Neural crest cell (in vitro differentiated cells): ENCODE results near the gene TMEM135. TPM values are rescaled to one million over a fixed set of nuclear protein-coding genes. Genes with fewer than 3 reads are reported as not detected.

ENCODE experiments used
- DNase-seq: peaks from one replicate; pipeline ENCODE4 v3.0.0; 2021; ENCODE audit warnings: low read depth, mixed read lengths, low spot score
- H3K27ac Mint-ChIP-seq: one replicate; pipeline ENCODE4 v1.8.0; 2021; ENCODE audit warnings: mild to moderate bottlenecking, mixed read lengths; ENCODE audit not compliant: unreplicated experiment
- H3K27me3 Mint-ChIP-seq: 2 replicates; pipeline ENCODE4 v1.8.0; 2021; ENCODE audit warnings: low read depth, mild to moderate bottlenecking, mixed read lengths
- H3K36me3 Mint-ChIP-seq: 2 replicates; pipeline ENCODE4 v1.8.0; 2021; ENCODE audit warnings: low read depth, mild to moderate bottlenecking, mixed read lengths
- H3K4me1 Mint-ChIP-seq: 2 replicates; pipeline ENCODE4 v1.8.0; 2021; ENCODE audit warnings: mixed read lengths
- H3K4me3 Mint-ChIP-seq: one replicate; pipeline ENCODE4 v1.8.0; 2021; ENCODE audit warnings: mild to moderate bottlenecking, mixed read lengths
- H3K9me3 Mint-ChIP-seq: 2 replicates; pipeline ENCODE4 v1.8.0; 2021; ENCODE audit warnings: mixed read lengths
- total RNA-seq: library from RNA; stranded (reverse); gene quantifications from 2 replicates; pipeline ENCODE4 v1.2.1, GENCODE V29; 2021
- TF ChIP-seq, protein P1 (sequence below): fragments of 200-600 bp; sonication (generic); conservative IDR thresholded peaks from 2 replicates; pipeline ENCODE4 v1.5.0; 2021; ENCODE audit warnings: antibody characterized with exemption, mild to moderate bottlenecking

The TMEM135 gene
- total RNA-seq, 1 donor from 2014 or later: 39.5 TPM

DNA sequence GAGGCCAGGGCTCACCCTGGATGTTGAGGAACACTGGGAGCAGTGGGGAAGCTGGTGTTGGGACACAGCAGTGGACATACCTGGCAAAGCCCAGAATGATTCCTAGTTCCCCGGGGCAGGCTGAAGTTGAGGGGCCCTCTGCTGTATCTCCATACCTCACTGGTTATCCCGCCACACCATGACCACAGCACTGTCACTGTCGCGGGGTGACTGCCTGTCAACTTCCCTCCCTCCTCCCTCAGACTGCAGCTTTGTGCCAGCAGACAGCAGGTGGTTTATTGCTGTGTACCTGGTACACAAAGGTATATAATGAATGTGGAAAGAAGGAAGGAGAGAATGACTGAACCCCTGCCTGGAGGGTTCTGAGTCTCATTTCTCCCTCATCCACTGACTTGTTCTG lies 318.7 kb downstream of the TMEM135 start:
- Mint-ChIP-seq H3K4me1 (peaks cover 7% of the 10 kb centered on the region), H3K27ac (no peak overlapping the region), H3K4me3 (no peak overlapping the region), H3K36me3 (no peaks in the 10 kb centered on the region), H3K9me3 (no peaks in the 10 kb centered on the region), H3K27me3 (no peaks in the 10 kb centered on the region)
- DNase-seq: no peak
- TF ChIP-seq, protein P1, sequence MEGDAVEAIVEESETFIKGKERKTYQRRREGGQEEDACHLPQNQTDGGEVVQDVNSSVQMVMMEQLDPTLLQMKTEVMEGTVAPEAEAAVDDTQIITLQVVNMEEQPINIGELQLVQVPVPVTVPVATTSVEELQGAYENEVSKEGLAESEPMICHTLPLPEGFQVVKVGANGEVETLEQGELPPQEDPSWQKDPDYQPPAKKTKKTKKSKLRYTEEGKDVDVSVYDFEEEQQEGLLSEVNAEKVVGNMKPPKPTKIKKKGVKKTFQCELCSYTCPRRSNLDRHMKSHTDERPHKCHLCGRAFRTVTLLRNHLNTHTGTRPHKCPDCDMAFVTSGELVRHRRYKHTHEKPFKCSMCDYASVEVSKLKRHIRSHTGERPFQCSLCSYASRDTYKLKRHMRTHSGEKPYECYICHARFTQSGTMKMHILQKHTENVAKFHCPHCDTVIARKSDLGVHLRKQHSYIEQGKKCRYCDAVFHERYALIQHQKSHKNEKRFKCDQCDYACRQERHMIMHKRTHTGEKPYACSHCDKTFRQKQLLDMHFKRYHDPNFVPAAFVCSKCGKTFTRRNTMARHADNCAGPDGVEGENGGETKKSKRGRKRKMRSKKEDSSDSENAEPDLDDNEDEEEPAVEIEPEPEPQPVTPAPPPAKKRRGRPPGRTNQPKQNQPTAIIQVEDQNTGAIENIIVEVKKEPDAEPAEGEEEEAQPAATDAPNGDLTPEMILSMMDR: no peak

DNA sequence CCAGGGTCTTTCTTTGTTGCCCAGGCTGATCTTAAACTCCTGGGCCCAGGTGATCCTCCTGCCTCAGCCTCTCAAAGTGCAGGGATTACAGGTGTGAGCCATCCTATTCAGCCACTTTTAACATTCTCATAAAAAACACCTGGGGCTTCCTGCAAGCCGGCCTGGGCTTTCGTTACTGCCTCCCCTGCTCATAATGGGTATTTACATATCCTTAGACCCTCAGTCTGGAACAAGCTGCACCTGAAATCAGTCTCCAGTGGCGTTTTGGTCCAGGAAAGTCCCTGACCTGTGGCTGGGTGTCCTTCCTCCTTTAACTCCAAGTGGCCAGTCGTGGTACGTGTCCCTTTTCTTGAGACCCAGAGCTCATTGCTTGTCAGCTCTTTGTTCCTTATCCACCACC lies 320.7 kb downstream of the TMEM135 start:
- H3K4me1 Mint-ChIP-seq: no peaks in the 10 kb centered on the region
- no peak overlapping the region for H3K27ac Mint-ChIP-seq
- no peaks in the 10 kb centered on the region for H3K9me3 Mint-ChIP-seq
- no peak for DNase-seq
- no peak overlapping the region for H3K4me3 Mint-ChIP-seq
- TF ChIP-seq, protein P1: no peak
- no peaks in the 10 kb centered on the region for H3K27me3 Mint-ChIP-seq
- no peaks in the 10 kb centered on the region for H3K36me3 Mint-ChIP-seq

DNA sequence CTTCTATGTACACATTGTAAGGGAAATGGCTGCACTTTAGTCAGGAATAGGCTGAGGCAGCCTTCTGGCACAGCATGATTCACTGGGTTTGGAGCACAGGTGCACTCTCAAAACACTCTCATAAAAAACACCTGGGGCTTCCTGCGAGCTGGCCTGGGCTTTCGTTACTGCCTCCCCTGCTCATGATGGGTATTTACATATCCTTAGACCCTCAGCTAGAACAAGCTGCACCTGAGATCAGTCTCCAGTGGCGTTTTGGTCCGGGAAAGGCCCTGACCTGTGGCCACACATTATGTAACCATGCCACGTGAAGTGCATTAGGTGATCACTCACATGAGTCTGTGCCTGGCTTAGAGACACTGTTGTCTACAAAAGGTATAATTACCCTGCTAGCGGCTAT lies 321.7 kb downstream of the TMEM135 start:
- Mint-ChIP-seq H3K9me3 (no peaks in the 10 kb centered on the region), H3K36me3 (no peaks in the 10 kb centered on the region), H3K4me1 (no peaks in the 10 kb centered on the region), H3K27ac (no peak overlapping the region), H3K27me3 (no peaks in the 10 kb centered on the region), H3K4me3 (no peak overlapping the region)
- no peak for DNase-seq
- TF ChIP-seq, protein P1: no peak

DNA sequence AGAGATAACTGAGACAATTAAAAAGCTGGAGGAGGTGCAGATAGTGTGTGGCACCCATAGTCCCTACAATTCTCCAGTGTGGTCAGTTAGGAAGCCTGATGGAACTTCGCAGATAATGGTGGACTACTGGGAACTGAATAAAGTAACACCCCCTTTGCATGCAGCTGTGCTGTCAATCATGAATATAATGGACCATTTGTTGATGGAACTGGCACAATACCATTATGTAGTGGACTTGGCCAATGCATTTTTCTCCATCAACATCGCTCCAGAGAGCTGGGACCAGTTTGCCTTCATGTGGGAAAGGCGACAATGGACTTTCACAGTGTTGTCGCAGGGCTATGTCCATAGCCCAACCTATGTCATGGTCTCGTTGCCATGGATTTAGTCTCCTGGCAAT lies 324.2 kb downstream of the TMEM135 start:
- Mint-ChIP-seq H3K27ac (no peak overlapping the region), H3K9me3 (peaks cover 2% of the 10 kb centered on the region), H3K36me3 (no peaks in the 10 kb centered on the region), H3K4me1 (no peaks in the 10 kb centered on the region), H3K27me3 (no peaks in the 10 kb centered on the region), H3K4me3 (no peak overlapping the region)
- no peak for DNase-seq
- TF ChIP-seq, protein P1: no peak

DNA sequence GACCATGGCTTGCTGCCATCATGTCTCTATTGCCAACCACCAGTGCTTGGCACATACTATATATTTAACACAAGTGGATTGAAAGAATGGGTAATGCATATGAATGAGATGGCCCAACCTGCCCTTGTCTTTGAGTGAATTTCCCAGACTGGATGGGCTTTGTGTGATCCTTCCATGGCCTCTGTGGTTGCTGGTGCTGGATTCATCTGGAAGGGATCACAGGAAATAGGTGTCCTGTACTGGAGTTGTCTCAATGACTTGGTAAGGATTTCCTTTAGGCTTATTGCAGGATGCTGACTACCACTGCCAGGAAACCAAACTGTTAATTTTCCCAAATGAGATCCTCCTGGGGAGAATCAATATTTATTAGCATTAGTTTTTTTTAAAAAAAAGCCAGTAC lies 328.6 kb downstream of the TMEM135 start:
- Mint-ChIP-seq H3K27me3 (no peaks in the 10 kb centered on the region), H3K9me3 (peaks cover 2% of the 10 kb centered on the region), H3K36me3 (no peaks in the 10 kb centered on the region), H3K4me3 (no peak overlapping the region), H3K27ac (no peak overlapping the region), H3K4me1 (no peaks in the 10 kb centered on the region)
- DNase-seq: no peak
- TF ChIP-seq, protein P1: no peak

DNA sequence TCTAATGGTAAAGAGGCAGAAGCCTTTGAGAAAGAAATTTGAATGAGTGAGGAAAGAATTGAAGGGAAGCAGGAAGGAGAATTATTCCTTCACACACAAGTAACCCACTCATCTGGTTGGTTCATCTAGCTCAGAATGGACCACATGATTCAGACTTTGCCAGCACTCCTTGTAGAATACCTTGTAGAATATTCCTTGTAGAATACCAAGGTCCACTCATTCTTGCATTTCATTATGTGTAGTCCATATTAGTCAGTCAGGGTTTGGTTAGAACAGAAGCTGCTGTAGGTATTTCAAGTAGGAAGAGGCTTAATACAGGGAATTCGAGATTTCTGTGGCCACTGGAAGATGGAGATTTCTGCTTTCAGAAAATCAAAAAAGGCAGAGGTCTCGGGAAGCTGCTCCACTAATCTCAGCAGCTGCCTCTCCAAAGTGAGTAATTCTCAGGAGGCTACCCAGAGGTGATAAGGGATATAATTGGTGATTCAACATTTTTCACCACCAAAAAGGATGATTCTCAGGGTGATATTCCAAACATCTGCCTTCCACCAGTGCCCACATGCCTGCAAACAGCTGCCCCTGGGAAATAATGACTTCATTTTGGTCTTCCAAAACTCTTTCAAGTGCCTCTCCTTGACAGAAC lies 329.1 kb downstream of the TMEM135 start:
- TF ChIP-seq, protein P1: no peak
- Mint-ChIP-seq H3K27ac (no peak overlapping the region), H3K9me3 (peaks cover 2% of the 10 kb centered on the region), H3K27me3 (no peaks in the 10 kb centered on the region), H3K4me1 (no peaks in the 10 kb centered on the region), H3K36me3 (no peaks in the 10 kb centered on the region), H3K4me3 (no peak overlapping the region)
- no peak for DNase-seq
